VCaP (cell line): ENCODE measurements around the gene YAE1.

Experiments used
- H3K27ac ChIP-seq: fragments of 450-650 bp; 2 replicates; pipeline ENCODE4 v1.5.1; 2017
- CTCF ChIP-seq: fragments of 450-650 bp; conservative IDR thresholded peaks from 2 replicates; pipeline ENCODE4 v1.5.1; 2017; ENCODE audit warnings: mild to moderate bottlenecking, moderate library complexity

YAE1 gene

GRCh38 chr7:39606941-39607340 lies 40.7 kb downstream of the YAE1 start:
- no peak overlapping the region for H3K27ac ChIP-seq
- no peak for TF ChIP-seq CTCF

- no peak overlapping the region for H3K27ac ChIP-seq
- TF ChIP-seq CTCF: no peak
These were observed 41.7 kb downstream of the YAE1 start for GRCh38 chr7:39607865-39608264.

GRCh38 chr7:39608278-39608677 lies 42.1 kb downstream of the YAE1 start:
- TF ChIP-seq CTCF: no peak
- no peak overlapping the region for H3K27ac ChIP-seq

GRCh38 chr7:39609113-39609934 lies 43.1 kb downstream of the YAE1 start:
- no peak for TF ChIP-seq CTCF
- no peak overlapping the region for H3K27ac ChIP-seq

GRCh38 chr7:39609935-39610263 lies 43.7 kb downstream of the YAE1 start:
- TF ChIP-seq CTCF: no peak
- no peak overlapping the region for H3K27ac ChIP-seq

- no peak for TF ChIP-seq CTCF
- H3K27ac ChIP-seq: no peak overlapping the region
These were observed 47.4 kb downstream of the YAE1 start for GRCh38 chr7:39613577-39613976.

GRCh38 chr7:39614299-39614698 lies 48.1 kb downstream of the YAE1 start:
- H3K27ac ChIP-seq: no peak overlapping the region
- TF ChIP-seq CTCF: no peak
